ENCODE results near the gene MXD4.

The MXD4 gene

DNA sequence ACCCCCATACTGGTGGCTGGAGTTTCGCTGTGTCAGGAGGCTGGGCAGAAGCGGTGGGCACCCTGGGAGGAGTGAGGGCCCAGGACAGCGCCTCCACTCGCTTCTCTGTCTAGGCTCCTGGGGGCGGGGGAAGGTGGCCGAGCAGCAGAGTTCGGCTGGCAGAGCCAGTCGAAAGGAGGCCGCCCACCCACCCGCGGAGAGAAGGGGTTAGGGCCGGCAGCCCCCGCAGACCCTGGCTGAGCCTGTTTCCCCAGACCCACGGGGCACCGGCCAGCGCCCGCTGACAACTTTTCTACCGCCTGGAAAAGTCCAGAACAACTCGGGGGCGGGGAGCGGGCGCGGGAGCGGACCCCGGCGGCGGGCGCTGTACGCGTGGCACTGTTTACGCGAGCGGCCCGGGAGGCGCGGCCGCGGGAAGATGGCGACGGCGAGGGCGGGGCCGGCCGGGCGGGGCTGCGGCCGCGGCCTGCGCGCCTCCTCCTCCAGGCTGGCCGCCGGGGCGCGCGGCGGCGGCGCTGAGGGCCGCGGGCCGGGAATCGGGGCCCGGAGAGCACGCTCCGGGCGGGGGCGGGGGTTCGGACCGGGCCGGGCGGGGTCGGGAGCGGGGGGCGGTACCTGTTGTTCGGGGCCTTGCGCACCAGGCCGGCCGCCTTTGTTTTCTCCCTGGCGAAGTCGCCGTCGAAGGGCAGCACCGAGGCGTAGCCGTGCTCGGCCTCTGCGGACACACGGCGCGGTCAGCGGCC lies 628 bp downstream of the MXD4 start:
- no peak for DNase-seq

DNA sequence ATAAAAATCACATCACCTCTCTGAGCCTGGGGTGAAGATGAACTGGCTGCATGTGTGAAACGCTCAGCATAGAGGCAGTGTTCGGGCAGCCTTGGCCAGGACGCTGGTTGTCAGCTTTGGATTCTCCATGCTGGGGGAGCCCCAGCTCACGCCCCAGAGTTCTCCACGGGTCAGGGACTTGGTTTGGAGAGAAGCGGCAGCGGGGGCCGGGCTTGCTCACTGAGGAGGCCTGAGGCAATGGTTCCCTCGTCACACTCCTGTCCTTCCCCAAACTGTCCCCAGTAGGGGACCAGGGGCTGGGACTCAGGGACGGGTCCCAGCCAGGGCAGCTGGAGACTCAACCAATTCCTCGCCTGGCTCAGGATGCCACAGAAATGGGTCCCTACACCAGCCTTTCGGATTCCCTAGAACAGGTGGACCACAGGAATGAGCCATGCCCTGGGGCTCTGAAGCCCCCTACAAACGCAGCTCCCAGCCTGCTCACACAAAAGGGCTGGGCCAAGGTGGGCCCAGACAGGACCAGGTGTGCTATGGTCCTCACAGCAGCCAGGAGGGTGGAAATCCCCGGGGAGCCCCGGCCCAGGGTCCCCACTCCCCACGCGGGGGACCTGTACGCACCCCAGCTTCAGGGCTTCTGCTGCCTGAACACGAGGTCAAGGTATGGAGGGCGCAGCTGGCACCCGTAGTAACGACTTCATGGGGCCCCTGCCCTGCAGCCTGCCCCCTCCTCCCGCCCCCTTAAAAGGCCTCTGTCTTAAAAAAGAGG lies 1.4 kb downstream of the MXD4 start:
- DNase-seq = no peak

DNA sequence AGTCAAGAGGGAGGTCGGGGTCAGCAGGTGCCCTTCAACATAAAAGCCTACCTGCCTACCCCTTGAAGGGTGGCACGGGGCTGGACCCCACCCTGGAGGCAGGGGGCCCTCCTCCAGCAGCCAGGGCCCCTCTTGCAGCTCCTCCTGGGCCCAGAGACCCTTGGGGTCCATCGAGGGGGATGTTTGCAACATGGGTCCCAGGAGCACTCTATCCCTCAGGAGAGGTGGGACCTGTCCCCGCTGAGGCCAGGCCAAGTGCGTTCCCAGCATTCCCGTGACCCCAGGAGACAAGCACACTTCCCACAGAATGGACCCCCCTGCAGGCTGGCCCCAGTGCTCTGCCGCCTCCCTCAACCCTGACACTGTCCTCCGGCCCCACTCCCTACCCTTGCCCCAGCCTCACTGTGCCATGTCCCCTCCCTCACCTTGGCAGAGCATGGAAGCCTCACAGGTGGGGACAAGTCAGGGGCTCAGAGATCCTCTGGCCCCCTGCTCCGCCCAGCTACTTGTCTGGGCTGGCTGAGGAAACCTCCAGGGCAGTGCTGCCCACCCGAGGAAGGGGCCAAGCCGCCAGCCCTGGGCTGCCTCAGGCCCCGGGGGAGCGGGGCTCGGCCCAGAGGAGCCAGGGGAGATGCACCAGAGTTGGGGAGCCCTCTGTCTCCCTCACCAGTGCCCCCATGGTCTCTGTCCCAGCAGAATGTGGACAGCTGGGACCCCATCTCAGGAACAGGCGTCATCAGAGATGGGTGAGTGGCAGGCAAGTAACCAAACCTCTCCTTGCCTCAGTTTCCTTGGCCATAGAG lies 2.2 kb downstream of the MXD4 start:
- no peak for DNase-seq

DNA sequence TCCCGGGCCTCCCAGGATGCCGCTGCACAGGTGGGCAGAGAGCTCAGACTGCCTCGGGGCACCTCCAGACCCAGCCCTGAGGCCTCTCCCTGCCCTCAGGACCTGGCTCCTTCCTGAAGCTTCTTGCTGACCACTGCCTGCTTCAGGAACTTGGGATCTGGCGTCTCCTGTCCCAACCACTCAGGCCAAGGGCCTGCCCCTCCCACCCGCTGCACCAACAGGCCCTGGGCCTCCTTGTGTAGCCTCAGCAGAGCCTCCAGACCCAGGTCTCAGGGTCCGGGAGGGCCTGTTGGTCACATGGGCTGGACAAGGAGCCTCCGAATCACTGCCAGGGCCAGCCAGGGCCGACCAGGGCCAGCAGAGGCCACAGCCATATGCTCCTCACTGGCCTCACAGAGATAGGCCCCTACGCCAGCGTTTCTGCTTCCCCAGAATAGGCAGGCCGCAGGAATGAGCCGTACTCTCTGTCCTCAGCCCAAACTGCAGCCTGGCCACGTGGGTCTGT lies 2.8 kb downstream of the MXD4 start:
- DNase-seq = no peak

DNA sequence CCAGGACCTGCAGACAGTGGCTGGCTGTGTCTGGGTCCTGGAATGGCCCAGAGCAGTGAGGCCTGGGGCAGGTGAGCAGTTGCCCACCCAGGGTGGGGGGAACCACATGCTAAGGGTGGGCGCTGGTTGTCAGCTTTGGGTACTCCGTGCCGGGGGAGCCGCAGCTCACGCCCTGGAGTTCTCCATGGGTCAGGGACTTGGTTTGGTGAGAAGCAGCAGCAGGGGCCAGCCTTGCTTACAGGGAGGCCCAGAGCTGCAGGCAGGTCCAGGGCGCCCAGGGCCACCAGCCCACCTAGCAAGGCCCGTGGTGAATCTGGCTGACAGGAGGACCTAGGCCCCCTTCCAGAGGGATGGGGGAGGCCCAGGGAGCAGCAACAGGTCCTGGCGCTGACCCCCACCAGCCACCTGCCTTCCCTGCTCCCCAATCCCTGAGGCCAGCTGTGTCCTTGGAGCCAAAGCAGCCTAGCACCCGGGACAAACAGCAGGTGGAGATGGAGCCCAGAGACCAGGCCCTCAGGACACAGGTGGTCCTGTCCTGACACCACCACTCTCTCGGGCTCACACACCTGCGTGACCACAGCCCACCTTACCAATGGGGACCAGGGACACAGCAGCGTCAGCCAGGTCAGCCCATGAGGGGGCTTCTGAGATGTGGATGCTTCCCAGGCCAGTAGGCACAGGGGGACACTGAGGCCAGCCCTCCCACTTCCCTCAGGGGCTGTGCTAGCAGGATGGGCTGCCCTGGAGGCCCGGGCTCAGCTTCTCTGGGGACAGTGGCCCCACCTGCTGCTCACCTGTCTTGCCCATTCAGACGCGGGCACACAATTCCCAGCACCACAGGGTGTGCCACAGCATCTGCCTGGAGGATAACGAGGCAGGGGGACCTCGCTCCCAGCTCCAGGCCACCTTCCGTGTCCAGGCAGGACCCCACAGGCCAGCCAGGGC lies 3.5 kb downstream of the MXD4 start:
- no peak for DNase-seq

DNA sequence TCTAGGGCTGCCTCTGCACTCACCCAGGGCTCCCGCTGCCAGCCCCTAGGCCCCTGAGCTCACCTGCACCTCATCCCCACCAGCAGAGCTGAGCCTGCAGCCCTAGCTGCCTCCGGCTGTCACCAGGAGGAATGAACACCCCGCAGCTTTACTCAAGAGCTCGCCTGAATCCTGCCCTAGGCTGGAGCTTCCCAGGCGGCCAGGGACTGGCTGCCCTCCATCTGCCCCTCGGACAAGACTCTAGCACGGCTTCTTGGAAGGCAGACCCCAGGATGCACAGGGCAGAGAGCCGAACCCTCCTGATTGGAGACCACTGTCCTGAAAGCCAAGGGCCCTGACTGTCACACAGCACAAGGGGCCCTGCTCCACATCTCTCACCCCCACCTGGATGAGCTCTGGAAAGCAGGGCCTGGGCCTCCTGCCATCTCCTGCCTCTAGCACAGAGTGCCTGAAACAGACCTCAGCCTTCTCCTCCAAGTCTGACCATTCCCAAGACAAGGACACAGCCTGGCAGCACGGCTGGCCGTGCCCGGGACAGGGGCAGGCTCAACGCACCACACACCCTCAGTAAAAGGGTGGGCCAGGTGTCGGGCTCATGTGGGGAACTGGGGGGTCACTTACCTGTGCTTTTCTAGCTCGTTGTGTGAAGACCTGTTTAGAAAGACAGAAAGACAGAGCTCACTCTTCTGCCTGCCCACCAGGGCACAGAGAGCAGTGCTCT lies 4.4 kb downstream of the MXD4 start:
- DNase-seq = no peak

DNA sequence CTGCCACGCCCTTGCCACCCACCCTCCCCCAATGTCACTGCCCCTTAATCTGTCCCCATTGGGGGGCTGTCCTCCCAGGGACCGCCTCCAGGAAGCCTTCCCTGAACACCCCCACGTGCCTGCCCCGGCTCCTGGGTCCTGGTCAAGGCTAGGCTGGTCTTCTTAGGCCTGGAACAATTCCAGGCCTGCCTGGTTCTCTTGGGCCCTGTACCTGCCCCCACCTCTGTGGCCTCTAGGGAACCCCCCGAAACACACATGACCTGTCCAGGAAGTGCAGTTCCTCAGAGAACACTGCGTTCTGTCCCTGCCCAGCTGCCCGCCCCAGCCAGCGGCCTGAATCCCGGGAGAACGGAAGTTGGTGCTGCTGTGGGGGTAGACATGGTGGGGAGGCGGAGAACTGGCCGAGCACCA lies 5.1 kb downstream of the MXD4 start:
- no peak for DNase-seq

DNA sequence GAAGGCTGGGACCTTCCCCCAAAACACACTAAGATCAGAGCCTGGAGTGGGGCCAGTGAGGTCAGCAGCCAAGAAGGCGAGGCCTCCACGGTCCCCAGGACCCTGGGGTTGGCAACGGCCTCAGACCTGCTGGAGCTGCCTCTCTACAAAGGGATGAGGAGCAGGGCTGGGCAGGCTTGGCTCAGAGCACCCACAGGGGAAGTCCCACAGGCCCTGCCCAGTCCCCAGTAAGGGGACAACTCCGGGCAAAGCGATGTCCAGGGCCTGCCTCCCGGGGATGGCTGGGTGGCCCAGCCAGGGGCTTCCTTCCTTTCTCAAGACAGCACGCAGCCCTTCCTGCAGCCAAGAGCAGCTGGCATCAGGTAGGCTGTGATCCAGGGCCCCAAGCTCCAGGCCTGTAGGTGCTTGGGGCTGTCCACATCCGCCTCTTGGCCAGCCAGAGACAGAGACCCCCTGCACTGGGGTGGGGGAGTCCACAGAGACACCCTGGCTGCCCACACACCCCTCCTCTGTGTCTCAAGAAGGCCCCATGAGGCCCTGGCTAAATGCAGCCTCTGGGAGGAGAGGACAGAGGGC lies 5.7 kb downstream of the MXD4 start:
- DNase-seq = no peak

DNA sequence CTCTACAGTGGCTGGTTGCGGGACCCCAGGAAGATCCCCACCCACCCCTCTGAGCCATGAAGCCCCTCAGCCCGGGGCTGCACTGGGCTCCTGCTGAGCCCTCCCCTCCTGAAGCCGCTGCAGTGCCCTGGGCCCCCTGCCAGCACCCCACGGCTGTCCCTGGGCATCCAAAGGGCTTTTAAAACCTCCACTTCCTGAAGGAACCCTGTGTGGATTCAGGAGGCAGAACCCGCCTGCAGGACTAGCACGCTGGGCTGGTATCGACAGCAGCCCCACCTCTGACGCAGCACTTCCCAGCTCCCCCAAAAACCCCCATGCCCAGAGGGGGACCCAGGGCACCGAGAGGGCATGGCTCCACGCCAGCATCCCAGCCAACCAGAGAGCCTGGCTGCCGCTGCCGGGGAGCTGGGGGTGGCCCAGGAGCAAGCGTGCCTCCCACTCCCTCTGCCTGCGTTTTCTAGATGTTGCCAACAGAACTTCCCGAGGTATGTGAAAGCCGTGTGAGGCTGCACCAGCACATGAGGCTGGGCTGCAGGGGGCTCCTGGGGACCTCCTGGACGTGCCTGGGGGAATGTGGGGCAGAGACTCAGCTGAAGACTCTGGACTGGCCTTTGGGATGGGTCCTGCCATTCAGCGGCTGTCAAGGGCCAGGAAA lies 6.3 kb downstream of the MXD4 start:
- no peak for DNase-seq

DNA sequence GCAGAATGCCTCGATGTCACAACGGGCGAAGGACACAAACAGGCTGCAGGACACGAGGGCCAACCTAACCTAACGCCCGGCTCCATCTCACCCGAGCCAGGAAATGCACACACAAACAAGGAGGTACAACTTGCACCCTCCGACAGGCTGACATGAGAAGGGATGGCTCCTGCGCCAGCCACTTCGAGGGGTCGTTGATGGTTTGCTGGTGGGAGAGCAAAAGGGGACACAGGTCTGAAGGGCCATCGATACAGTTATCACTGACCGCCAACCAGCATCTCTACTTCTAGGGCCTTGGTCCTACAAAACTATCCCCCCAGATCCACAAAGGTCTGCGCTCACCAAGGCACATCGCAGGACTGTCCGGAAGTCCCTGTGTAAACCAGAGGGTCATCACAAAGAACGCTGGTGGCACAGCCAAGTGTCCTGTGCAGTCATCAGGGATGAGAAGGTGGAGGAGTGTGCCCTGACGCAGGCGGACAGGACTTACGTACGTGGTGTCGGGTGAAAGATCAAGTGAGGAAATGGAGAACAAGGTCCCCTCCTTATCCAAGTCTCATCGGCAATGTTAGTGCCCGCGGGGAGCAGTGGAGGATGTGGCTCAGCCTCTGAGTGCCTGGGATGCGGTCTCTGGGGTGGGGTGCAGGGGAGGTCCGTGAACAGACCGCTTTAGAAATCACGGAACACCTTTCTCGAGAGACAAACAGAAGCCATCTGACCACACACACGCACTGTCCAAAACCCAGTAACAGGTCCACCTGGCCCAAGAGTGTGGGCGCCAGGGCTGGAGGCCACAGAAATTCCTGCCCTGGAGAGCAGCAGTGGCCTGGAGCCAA lies 7.0 kb downstream of the MXD4 start:
- DNase-seq = no peak

DNA sequence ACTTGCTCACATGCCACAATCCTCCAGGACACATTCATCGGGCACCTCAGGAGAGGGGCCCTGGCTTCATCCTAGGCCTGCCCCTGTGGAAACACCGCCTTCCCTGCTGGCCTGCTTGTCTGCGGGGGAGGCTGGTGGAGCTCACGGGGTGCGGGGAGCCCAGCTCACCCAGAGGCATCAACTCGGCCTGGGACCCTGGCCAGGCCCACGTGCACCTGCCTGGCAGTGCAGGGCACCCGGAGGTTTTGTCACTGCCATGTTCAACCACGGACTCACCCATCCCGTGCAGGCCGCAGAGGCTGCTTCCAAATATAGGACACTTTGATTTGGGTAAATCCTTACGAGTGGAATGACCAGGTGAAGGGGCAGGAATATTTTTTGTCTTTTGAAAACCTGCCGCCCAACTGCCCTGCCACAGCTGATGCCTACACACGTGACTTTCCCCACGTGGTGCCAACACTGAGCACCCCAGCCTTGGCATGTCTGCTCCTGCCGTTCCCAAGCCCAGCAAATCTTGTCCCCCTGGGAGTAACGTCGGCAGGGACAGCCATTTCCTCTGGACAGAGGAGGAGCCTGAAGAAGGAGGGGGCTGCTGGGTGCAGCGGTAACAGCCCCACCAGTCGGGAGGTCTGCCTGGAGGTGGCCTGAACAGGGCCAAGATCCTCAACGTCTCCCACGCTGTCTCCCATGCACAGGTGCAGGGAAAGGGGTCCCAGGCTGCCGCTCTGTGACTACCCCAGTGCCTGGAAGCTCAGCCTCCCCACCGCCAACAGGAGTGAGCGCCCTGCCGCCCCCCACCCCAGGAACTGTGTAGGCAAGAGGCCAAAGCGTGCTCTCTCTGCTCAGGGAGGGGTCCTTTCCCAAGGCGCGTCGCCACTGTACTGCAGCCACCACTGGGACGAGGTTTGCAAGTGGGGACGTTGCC lies 8.5 kb downstream of the MXD4 start:
- no peak for DNase-seq

DNA sequence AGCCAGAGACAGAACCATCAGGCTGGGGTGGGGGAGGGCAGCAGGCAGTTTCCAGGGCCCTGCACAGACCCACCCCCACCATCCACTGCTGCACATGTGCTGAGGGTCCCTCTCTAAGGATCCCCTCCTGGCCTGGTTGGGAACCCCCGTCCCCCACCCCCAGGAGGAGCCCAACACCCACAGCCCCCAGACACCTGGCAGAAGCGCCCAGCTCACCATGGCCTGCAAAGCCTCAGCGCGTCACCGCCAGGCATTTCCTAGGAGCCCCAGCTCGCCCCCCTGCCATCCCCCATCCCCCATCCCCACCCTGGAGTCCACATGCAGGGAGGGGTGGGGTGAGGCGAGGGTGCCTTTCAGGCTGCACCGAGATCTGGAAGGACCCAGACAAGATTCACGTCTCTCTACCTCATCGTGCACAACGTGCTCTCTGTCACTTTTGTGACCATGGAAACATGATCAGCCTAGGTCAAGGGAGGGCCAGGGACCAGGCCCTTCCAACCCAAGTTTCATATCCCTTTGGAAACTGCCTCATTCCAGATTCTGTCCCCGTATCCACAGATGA lies 9.3 kb downstream of the MXD4 start:
- no peak for DNase-seq

DNA sequence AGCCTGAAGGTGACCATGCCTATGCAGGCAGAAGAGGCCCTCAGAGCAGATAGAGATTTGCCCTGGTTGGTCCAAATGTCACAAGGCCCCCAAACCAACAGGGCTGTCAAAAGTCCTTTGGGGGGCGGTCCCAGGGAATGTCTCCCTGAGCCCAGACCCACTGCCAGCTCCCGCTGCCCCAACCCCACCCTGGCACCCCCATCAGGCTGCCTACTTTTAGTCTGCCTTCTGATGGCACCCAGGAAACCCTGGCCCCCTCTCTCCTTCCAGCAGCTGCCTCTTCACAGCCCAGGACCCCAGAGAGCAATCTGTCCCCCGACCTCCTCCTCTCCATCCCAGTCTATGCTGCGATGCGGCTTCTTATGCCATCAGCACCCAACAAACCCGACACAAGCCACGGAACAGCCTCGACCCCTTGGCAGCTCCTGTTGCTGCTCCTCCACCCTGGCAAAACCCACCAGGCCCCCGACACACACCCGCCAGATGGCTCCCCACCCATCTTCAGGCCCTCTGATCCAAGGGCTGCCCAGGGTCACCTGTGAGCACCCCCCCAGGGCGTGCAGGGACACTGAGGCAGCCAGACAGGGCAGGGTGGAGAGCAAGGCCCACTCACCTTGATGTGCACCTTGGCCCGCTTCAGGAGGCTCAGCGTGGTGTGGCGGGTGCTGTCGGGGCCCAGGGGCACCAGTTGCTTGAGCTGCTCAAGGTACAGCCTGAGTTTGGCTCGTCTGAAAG lies 9.9 kb downstream of the MXD4 start:
- DNase-seq = no peak

DNA sequence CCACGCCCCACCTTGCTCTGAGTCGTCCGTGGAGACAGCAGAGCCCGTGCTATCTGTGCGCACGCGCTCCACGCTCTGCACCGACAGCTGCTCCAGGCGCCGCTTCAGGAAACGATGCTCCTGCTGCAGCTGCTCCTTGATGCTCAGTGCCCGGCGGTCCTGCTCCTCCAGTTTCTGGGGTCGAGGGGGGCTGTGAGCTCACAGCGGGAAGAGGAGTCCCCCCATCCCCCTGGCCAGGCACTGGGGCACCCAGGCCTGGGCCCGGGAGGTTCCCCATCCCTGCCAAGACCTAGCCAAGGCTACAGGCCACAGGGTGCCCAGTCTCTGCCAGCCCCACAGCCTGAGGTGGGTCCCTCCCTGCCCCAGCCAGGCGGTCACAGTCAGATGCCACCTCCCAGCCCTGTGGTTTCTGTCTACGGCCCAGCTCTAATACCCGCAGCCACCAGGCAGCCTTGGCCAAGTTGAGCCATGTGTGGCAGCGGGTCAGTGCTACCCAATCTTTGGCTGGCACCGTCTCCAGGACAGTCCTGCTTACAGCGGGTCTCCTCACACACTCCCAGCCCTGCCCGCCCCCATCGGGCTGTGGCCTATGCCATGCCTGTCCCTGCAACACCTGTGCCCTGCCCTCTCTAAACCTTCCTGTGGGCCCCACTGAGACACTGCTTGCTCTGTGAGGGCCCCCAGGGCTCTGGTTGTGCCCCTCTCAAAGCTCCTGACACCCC lies 10.7 kb downstream of the MXD4 start:
- DNase-seq = no peak

DNA sequence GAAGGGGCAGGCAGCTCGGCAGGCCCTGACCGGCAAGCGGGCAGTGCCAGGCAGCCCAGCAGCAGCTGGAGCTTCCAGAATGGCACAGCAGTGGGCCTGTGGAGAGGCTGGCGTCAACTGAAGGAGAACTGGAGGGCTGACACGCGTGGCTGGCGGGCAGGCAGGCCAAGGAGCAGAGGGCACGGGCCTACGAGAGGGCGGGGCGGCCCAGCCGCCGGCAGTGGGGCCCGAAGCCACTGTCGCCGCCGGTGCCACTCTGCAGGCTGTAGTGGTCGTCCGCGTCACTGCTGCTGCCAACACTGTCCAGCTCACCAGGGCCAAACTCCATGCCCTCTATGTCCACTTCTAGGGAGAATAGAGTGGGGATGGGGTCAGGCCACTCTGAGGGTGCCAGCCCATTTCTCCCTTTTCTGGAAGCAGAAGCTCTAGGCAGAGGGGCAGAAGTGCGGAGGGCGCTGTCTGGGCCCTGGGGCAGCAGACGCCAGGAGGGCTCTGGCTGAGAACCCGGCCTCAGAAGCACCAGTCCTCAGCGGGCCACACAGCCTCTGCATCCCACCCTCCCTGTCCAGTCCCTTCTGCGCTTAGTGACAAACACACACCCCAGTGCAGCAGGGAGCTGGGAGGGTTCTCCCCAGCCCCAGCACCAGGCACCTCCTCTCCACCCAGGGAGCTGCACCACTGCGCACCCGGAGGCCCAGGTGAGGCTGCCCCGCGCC lies 11.4 kb downstream of the MXD4 start:
- no peak for DNase-seq
